ENCODE data around the gene HSPB6. TPM values are rescaled to one million over a fixed set of nuclear protein-coding genes. Genes with fewer than 3 reads are reported as not detected.

The HSPB6 gene
- total RNA-seq, 1 donor from 2014 or later = not detected

- intact Hi-C loops (cut with micrococcal nuclease) = loop anchor here (5.0 to 10.0 kb wide), 2 partner anchors 171 to 396 kb away; partner anchors contain the start of genes OVOL3, POLR2I, TBCB and TMEM147
Observed at GRCh38 chr19:35718345-35719041, 38.3 kb downstream of the HSPB6 start.

DNA sequence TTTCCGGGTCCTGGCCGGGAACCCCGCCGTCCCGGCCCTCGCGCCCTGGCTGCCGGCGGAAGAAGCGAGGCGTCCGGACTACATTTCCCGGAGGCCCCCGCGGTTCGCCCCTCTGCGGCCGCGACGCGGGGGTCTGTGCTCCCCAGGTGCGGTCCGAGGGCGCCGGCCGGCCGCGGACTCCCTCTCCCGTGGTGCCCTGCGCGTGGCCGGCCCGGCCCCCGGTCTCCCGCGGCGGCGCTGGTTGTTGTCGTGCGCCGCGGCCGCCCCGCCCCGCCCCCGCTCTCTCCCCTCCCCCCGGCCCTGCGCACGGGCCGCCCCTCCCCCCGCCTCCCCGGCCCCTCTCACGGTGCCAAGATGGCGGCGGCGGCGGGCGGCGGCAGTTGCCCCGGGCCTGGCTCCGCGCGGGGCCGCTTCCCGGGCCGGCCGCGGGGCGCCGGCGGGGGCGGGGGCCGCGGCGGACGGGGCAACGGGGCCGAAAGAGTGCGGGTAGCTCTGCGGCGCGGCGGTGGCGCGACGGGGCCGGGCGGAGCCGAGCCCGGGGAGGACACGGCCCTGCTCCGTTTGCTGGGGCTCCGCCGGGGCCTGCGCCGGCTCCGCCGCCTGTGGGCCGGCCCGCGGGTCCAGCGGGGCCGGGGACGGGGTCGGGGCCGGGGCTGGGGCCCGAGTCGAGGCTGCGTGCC, 39.0 kb downstream of the HSPB6 start, which contains the start of gene KMT2B:
Gene KMT2B (plus strand): TSS at position 339 of the 680 bp plus-strand sequence. CDS start 16 bp downstream, at position 355.
- intact Hi-C loops (cut with micrococcal nuclease) = loop anchor here (1.0 to 10.0 kb wide), 11 partner anchors 16 to 397 kb away; partner anchors contain the start of genes COX6B1, LIN37, OVOL3 and POLR2I

GRCh38 chr19:35716801-35717664, 39.8 kb downstream of the HSPB6 start:
- intact Hi-C loops (cut with micrococcal nuclease) = loop anchor here (1.0 to 10.0 kb wide), 11 partner anchors 15 to 398 kb away; partner anchors contain the start of genes COX6B1, LIN37, OVOL3 and POLR2I

DNA sequence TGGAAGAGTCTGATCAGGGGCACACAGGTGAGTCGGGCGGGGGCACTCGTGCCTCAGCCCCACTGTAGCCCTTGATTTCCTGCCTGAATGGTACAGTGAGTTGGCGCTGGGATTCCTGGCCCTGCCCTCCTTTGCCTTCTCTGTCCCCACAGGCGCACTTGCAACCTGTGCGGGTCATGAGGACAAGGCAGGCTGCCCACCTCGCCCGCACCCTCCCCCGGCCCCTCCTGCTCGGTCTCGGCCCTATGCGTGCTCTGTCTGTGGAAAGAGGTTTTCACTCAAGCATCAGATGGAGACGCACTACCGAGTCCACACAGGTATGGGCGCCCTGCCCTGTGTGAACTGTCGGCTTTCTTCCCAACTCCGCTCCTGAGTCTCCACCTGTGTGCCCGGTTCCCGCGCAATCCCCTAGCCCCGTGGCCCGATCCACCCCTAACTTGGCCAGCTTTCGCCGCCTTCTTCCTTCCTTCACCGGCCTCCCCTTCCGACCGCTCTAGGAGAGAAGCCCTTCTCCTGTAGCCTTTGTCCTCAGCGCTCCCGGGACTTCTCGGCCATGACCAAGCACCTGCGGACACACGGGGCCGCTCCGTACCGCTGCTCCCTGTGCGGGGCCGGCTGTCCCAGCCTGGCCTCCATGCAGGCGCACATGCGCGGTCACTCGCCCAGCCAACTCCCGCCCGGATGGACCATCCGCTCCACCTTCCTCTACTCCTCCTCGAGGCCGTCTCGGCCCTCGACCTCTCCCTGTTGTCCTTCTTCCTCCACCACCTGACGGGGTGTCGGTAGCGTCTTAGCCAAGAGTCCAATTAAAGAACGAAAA, 40.6 kb downstream of the HSPB6 start:
- intact Hi-C loops (cut with micrococcal nuclease) = loop anchor here (2.0 to 10.0 kb wide), 3 partner anchors 29 to 399 kb away; partner anchors contain the start of genes OVOL3, POLR2I, PSENEN and TBCB

GRCh38 chr19:35715355-35715809, 41.4 kb downstream of the HSPB6 start:
- intact Hi-C loops (cut with micrococcal nuclease) = loop anchor here (5.0 to 10.0 kb wide), 2 partner anchors 168 to 399 kb away; partner anchors contain the start of genes OVOL3, POLR2I, TBCB and TMEM147

DNA sequence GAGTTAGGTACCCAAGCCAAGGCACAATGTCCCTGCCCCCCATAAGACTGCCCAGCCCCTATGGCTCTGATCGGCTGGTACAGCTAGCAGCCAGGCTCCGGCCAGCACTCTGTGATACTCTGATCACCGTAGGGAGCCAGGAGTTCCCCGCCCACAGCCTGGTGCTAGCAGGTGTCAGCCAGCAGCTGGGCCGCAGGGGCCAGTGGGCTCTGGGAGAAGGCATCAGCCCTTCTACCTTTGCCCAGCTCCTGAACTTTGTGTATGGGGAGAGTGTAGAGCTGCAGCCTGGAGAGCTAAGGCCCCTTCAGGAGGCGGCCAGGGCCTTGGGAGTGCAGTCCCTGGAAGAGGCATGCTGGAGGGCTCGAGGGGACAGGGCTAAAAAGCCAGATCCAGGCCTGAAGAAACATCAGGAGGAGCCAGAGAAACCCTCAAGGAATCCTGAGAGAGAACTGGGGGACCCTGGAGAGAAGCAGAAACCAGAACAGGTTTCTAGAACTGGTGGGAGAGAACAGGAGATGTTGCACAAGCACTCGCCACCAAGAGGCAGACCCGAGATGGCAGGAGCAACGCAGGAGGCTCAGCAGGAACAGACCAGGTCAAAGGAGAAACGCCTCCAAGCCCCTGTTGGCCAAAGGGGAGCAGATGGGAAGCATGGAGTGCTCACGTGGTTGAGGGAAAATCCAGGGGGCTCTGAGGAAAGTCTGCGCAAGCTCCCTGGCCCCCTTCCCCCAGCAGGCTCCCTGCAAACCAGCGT, 42.1 kb downstream of the HSPB6 start:
- intact Hi-C loops (cut with micrococcal nuclease) = loop anchor here (5.0 to 10.0 kb wide), 3 partner anchors 167 to 400 kb away; partner anchors contain the start of genes HCST, NFKBID, OVOL3 and POLR2I

DNA sequence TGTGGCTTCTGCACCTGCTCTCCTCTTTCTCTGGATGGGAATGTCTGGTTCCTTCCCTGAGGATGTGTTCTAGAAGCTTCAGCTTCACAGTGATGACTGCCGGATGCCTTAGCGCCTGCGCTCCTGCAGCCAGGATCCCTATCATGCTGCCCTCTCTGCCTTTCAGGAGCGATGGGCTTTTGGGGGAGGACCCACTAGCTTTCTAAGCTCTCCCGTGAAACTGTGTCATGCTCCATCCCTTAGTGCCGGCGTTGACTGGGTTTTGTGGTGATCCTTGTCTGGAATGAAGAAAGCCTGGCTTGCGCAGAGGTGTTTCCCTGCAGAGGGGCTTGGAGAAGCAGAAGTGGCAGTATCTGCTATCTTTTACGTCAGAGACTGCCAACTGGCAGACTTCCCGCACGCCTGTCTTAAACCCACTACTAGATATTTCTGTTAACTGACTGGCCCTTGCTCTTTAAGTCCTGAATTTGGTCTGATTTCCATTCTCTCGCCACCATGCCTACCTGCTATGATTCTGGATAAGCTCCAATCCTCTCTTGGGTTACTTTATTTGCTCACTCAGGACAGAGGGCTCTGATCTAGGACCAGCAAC, 42.8 kb downstream of the HSPB6 start:
- intact Hi-C loops (cut with micrococcal nuclease) = loop anchor here (1.0 to 10.0 kb wide), 5 partner anchors 12 to 401 kb away; partner anchors contain the start of genes HCST, NFKBID, OVOL3 and POLR2I

DNA sequence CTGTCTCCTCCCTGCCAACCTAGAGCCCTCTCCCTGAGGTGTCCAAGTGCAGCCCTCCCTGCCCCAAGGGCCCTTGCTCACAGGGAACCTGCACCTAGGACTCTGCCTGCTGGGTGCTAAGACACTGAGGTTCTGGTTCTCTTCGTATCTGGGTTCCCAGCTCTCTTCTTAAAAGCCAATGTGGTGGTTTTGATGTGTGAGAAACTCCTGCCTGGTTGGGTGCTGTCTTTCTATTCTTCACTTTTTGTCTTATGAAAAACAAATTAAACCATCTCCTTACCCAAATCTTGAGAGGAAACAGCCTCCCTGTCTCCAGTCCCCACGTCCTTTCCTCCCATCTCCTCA, 43.4 kb downstream of the HSPB6 start:
- intact Hi-C loops (cut with micrococcal nuclease) = loop anchor here (1.0 to 10.0 kb wide), 5 partner anchors 11 to 401 kb away; partner anchors contain the start of genes HCST, NFKBID, OVOL3 and POLR2I

- intact Hi-C loops (cut with micrococcal nuclease) = loop anchor here (1.0 to 10.0 kb wide), 5 partner anchors 11 to 402 kb away; partner anchors contain the start of genes HCST, NFKBID, OVOL3 and POLR2I
Observed at GRCh38 chr19:35712567-35713505, 44.0 kb downstream of the HSPB6 start.

DNA sequence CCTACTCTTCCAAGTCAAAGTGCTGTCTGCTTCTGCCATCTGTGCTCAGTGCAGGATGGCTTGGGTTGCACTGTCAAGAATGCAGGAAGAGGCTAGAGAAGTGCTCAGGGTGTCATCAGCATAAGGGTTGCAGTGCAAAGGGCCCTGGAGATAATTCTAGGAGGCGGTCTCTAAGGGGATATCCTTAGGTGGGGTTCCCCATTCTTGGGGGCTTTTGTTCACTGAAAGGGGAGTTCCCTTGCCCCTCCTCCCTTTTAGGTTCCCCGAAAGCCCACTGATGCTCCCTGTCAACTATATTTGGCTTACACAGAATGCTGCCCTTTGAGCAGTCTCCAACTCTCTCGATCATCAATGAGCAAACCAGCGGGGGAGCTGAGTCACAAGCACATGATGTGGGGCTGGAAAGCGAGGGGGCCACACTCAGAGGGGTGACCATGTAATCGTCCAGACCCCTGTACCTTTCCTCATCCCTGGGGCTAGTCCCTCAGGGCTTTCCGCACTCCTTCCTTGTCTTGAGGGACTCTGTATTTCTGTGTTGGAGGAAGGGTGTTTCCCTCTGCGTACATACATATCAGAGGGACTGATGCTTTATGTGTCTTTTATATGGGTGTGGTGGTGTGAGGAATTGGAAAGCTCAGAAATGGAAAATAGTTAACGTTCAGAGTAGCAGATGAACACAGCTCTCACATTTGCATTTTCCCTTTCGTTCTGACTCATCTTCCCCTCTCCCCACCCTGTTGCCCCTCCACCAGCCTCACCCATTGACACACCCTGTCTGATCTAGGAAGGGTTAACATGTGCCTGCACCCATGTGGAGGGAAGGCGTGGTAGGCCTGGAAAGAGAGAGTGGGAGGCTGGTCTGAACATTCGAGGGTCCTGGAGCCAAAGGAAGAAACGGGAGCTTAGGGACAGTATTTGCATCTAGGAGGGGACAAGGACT, 45.8 kb downstream of the HSPB6 start:
- intact Hi-C loops (cut with micrococcal nuclease) = loop anchor here (5.0 to 10.0 kb wide), 2 partner anchors 191 to 404 kb away; partner anchors contain the start of genes HCST, NFKBID, OVOL3 and POLR2I

DNA sequence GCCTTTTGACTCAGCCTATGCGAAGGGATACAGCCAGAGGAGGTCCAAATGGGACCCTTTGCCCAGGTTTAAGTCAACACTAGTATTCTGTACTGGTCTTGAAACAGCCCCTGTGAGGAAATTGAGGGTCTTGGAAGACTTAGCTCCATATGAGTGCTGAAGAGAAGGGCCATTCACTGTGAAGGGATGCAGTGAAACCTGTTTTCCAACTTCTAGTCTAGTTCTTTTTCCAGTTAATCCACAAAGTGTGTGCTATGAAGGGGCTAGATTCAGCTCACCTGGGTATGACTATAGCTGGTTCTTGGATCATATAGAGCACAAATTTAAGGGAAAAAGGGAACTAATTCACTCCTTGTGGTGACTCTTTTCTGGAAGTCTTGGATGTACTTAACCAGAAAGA, 48.4 kb downstream of the HSPB6 start:
- intact Hi-C loops (cut with micrococcal nuclease) = no loop called here

Other genes with a start within 250 kb of the HSPB6 start
- gene DMKN, start 243.4 kb downstream of the HSPB6 start, total RNA-seq = not detected in 2 replicates
- gene SBSN, start 228.7 kb downstream of the HSPB6 start, total RNA-seq = not detected in 2 replicates
- not detected in 2 replicates for gene GAPDHS, start 223.6 kb downstream of the HSPB6 start, total RNA-seq
- gene TMEM147, start 211.4 kb downstream of the HSPB6 start, total RNA-seq = 54.8 and 58.6 TPM in 2 replicates
- not detected in 2 replicates for gene ATP4A, start 193.4 kb downstream of the HSPB6 start, total RNA-seq
- not detected in 2 replicates for gene PMIS2, start 170.9 kb downstream of the HSPB6 start, total RNA-seq
- gene HAUS5, start 144.3 kb downstream of the HSPB6 start, total RNA-seq = 41.6 and 47.4 TPM in 2 replicates
- 96.5 and 109 TPM in 2 replicates for gene RBM42, start 128.0 kb downstream of the HSPB6 start, total RNA-seq
- 0.80 and 1.3 TPM in 2 replicates for gene ETV2, start 115.3 kb downstream of the HSPB6 start, total RNA-seq
- 489 and 495 TPM in 2 replicates for gene COX6B1, start 108.7 kb downstream of the HSPB6 start, total RNA-seq
- gene UPK1A, start 90.5 kb downstream of the HSPB6 start, total RNA-seq = 0.48 and 0.50 TPM in 2 replicates
- gene ZBTB32, start 52.5 kb downstream of the HSPB6 start, total RNA-seq = 55.9 and 57.1 TPM in 2 replicates
- 60.0 and 62.6 TPM in 2 replicates for gene KMT2B, start 39.0 kb downstream of the HSPB6 start, total RNA-seq
- 31.2 and 35.2 TPM in 2 replicates for gene IGFLR1, start 14.6 kb downstream of the HSPB6 start, total RNA-seq
- 24.0 and 24.5 TPM in 2 replicates for gene U2AF1L4, start 11.6 kb downstream of the HSPB6 start, total RNA-seq
- gene PSENEN, start 11.4 kb downstream of the HSPB6 start, total RNA-seq = 42.0 and 45.5 TPM in 2 replicates
- 10.8 and 15.2 TPM in 2 replicates for gene LIN37, start 8.5 kb downstream of the HSPB6 start, total RNA-seq
- gene PROSER3, start 1.1 kb upstream of the HSPB6 start, total RNA-seq = 50.4 and 51.1 TPM in 2 replicates
- 67.1 and 72.6 TPM in 2 replicates for gene ARHGAP33, start 18.5 kb upstream of the HSPB6 start, total RNA-seq
- gene PRODH2, start 55.8 kb upstream of the HSPB6 start, total RNA-seq = not detected in 2 replicates
- gene NPHS1, start 95.5 kb upstream of the HSPB6 start, total RNA-seq = not detected in 2 replicates
- gene KIRREL2, start 99.9 kb upstream of the HSPB6 start, total RNA-seq = 0.20 and 0.25 TPM in 2 replicates
- 0.86 and 2.0 TPM in 2 replicates for gene APLP1, start 111.5 kb upstream of the HSPB6 start, total RNA-seq
- gene NFKBID, start 143.5 kb upstream of the HSPB6 start, total RNA-seq = 42.7 and 43.0 TPM in 2 replicates
- gene HCST, start 145.5 kb upstream of the HSPB6 start, total RNA-seq = 93.1 and 96.2 TPM in 2 replicates
- 0.52 TPM in 1 of 2 replicates, not detected in the other for gene TYROBP, start 151.3 kb upstream of the HSPB6 start, total RNA-seq
- gene LRFN3, start 179.3 kb upstream of the HSPB6 start, total RNA-seq = 9.7 and 11.4 TPM in 2 replicates
- gene SDHAF1, start 238.2 kb upstream of the HSPB6 start, total RNA-seq = 16.1 and 16.7 TPM in 2 replicates

Measured in T-helper 2 cell treated with Interferon-gamma antibody and Interleukin-4, amounts not matched to agents 100 ng/mL and 5 ng/mL, for 36 hours (primary cell).